ENCODE data around the gene C16orf92.

C16orf92 gene

GRCh38 chr16:30066761-30067583, 44.0 kb downstream of the C16orf92 start:
- Histone ChIP-seq H3K36me3 (ENCODE audit: insufficient read depth, low read depth, low read length) (peaks cover 53% of the 10 kb centered on the region), H3K9ac (ENCODE audit: low read depth, low read length) (peak overlapping the region; percentile 97), H3K4me1 (ENCODE audit: insufficient read depth, low read length) (peaks cover 11% of the 10 kb centered on the region; the same call in 1 of the 2 replicates), H3K4me3 (ENCODE audit: low read length) (peak overlapping the region; percentile 97), H3K27ac (ENCODE audit: low read length) (peak overlapping the region; percentile 93), H3K9me3 (ENCODE audit: insufficient read depth, low read depth, low read length) (no peaks in the 10 kb centered on the region), H3K27me3 (ENCODE audit: insufficient read depth, low read length) (no peaks in the 10 kb centered on the region)

- H3K4me3 ChIP-seq (ENCODE audit: low read length), result peak overlapping the region; percentile 97; the same call in 1 of the 2 replicates
- H3K27me3 ChIP-seq (ENCODE audit: insufficient read depth, low read length), result no peaks in the 10 kb centered on the region
- H3K36me3 ChIP-seq (ENCODE audit: insufficient read depth, low read depth, low read length), result peaks cover 58% of the 10 kb centered on the region
- no peaks in the 10 kb centered on the region for H3K9me3 ChIP-seq (ENCODE audit: insufficient read depth, low read depth, low read length)
- peaks cover 11% of the 10 kb centered on the region; the same call in 1 of the 2 replicates for H3K4me1 ChIP-seq (ENCODE audit: insufficient read depth, low read length)
- no peak overlapping the region for H3K27ac ChIP-seq (ENCODE audit: low read length)
- H3K9ac ChIP-seq (ENCODE audit: low read depth, low read length), result no peak overlapping the region; the same call in 1 of the 2 replicates
Observed at GRCh38 chr16:30067584-30067916, 44.6 kb downstream of the C16orf92 start.

- peaks cover 58% of the 10 kb centered on the region for H3K36me3 ChIP-seq (ENCODE audit: insufficient read depth, low read depth, low read length)
- peaks cover 8% of the 10 kb centered on the region; the same call in 1 of the 2 replicates for H3K4me1 ChIP-seq (ENCODE audit: insufficient read depth, low read length)
- no peak overlapping the region for H3K27ac ChIP-seq (ENCODE audit: low read length)
- H3K4me3 ChIP-seq (ENCODE audit: low read length), result no peak overlapping the region
- H3K27me3 ChIP-seq (ENCODE audit: insufficient read depth, low read length), result no peaks in the 10 kb centered on the region
- H3K9ac ChIP-seq (ENCODE audit: low read depth, low read length), result no peak overlapping the region
- H3K9me3 ChIP-seq (ENCODE audit: insufficient read depth, low read depth, low read length), result no peaks in the 10 kb centered on the region
Observed at GRCh38 chr16:30068333-30068732, 45.3 kb downstream of the C16orf92 start.

- Histone ChIP-seq H3K27ac (ENCODE audit: low read length) (no peak overlapping the region), H3K4me1 (ENCODE audit: insufficient read depth, low read length) (peaks cover 6% of the 10 kb centered on the region; the same call in 1 of the 2 replicates), H3K36me3 (ENCODE audit: insufficient read depth, low read depth, low read length) (peaks cover 58% of the 10 kb centered on the region), H3K9me3 (ENCODE audit: insufficient read depth, low read depth, low read length) (no peaks in the 10 kb centered on the region), H3K4me3 (ENCODE audit: low read length) (no peak overlapping the region), H3K27me3 (ENCODE audit: insufficient read depth, low read length) (no peaks in the 10 kb centered on the region), H3K9ac (ENCODE audit: low read depth, low read length) (no peak overlapping the region)
Observed at GRCh38 chr16:30068750-30069610, 46.0 kb downstream of the C16orf92 start.

GRCh38 chr16:30069611-30070462, 46.8 kb downstream of the C16orf92 start:
- Histone ChIP-seq H3K27me3 (ENCODE audit: insufficient read depth, low read length) (no peaks in the 10 kb centered on the region), H3K4me3 (ENCODE audit: low read length) (no peak overlapping the region), H3K4me1 (ENCODE audit: insufficient read depth, low read length) (peaks cover 6% of the 10 kb centered on the region; the same call in 1 of the 2 replicates), H3K9me3 (ENCODE audit: insufficient read depth, low read depth, low read length) (no peaks in the 10 kb centered on the region), H3K9ac (ENCODE audit: low read depth, low read length) (no peak overlapping the region), H3K27ac (ENCODE audit: low read length) (no peak overlapping the region), H3K36me3 (ENCODE audit: insufficient read depth, low read depth, low read length) (peaks cover 58% of the 10 kb centered on the region)

- H3K27me3 ChIP-seq (ENCODE audit: insufficient read depth, low read length), result no peaks in the 10 kb centered on the region
- H3K9ac ChIP-seq (ENCODE audit: low read depth, low read length), result no peak overlapping the region
- H3K36me3 ChIP-seq (ENCODE audit: insufficient read depth, low read depth, low read length), result peaks cover 58% of the 10 kb centered on the region
- H3K4me1 ChIP-seq (ENCODE audit: insufficient read depth, low read length), result peaks cover 6% of the 10 kb centered on the region; the same call in 1 of the 2 replicates
- H3K9me3 ChIP-seq (ENCODE audit: insufficient read depth, low read depth, low read length), result no peaks in the 10 kb centered on the region
- H3K27ac ChIP-seq (ENCODE audit: low read length), result no peak overlapping the region
- no peak overlapping the region for H3K4me3 ChIP-seq (ENCODE audit: low read length)
Observed at GRCh38 chr16:30070490-30070889, 47.5 kb downstream of the C16orf92 start.

All from iPS-20b (cell line).